ENCODE results near the gene GGCT. TPM values are rescaled to one million over a fixed set of nuclear protein-coding genes. Genes with fewer than 3 reads are reported as not detected.
A peak's percentile ranks its signal among the peaks of the same experiment; 100 is the strongest.

Gene GGCT
- total RNA-seq, 1 experiment from 2014 or later: 52.2 TPM

GRCh38 chr7:30503274-30504212 lies 1.1 kb downstream of the GGCT start:
- Histone ChIP-seq H3K4me1 (ENCODE audit: control insufficient read depth, insufficient read depth, low read length) (peaks cover 15% of the 10 kb centered on the region; the same call in 1 of the 2 replicates), H3K9me3 (ENCODE audit: control insufficient read depth, insufficient read depth, low read depth, low read length) (no peaks in the 10 kb centered on the region), H3K4me3 (ENCODE audit: low read depth in 2 of 2, low read length in 2 of 2) (peak overlapping the region; percentile 89 to 94), H3K27ac (ENCODE audit: low read length) (peak overlapping the region; percentile 87), H3K36me3 (ENCODE audit: control insufficient read depth, insufficient read depth, low read length) (no peaks in the 10 kb centered on the region), H3K27me3 (ENCODE audit: control insufficient read depth, insufficient read depth, low read length) (no peaks in the 10 kb centered on the region)
- DNase-seq (ENCODE audit: low read depth, low spot score): no peak
- ChIA-PET CTCF (interaction anchor here (0.6 kb wide), 3 partner anchors 9 to 619 kb away, joined by 4 to 8 read pairs (median 4); no protein-coding TSS in a partner anchor), POLR2A (interaction anchor here (0.6 to 0.7 kb wide), 4 partner anchors 71 to 247 kb away, joined by 10 to 19 read pairs (median 14); no protein-coding TSS in a partner anchor)
- no peak for ATAC-seq
- intact Hi-C loops (cut with micrococcal nuclease; ENCODE audit: unreplicated experiment): no loop called here
- TF ChIP-seq REST (IDR thresholded peaks at IDR 0.05; ENCODE audit: insufficient read depth in 1 of 2, low read depth in 2 of 2, low read length in 1 of 2) (no peak), SIN3A (IDR thresholded peaks at IDR 0.05; ENCODE audit: borderline replicate concordance, insufficient read depth, low read depth, low read length) (no peak), POLR2AphosphoS5 (IDR thresholded peaks at IDR 0.05; ENCODE audit: low read depth, low read length) (no peak), TCF7L2 (IDR thresholded peaks at IDR 0.05; ENCODE audit: low read depth, low read length) (no peak), CTCF (IDR thresholded peaks at IDR 0.05) (no peak)
- BruUV-seq (replicated peaks): TSS peak; percentile 76
- in situ Hi-C loops (cut with HindIII; ENCODE audit: low pct_unique_long_range_greater_than_20kb, low sequenced_read_pairs): no loop called here

GRCh38 chr7:30502470-30503251 lies 2.0 kb downstream of the GGCT start:
- H3K27ac ChIP-seq (ENCODE audit: low read length): peak overlapping the region; percentile 40; the same call in 1 of the 2 replicates
- peaks cover 3% of the 10 kb centered on the region; the same call in 1 of the 2 replicates for H3K36me3 ChIP-seq (ENCODE audit: control insufficient read depth, insufficient read depth, low read length)
- no peak for ATAC-seq
- intact Hi-C loops (cut with micrococcal nuclease; ENCODE audit: unreplicated experiment): no loop called here
- no TSS peak for BruUV-seq (replicated peaks)
- ChIA-PET POLR2A (no interaction called here), CTCF (interaction anchor here (0.6 kb wide), 1 partner anchor 10 kb away, joined by 4 read pairs; no protein-coding TSS in a partner anchor)
- no peak for DNase-seq (ENCODE audit: low read depth, low spot score)
- no peaks in the 10 kb centered on the region for H3K27me3 ChIP-seq (ENCODE audit: control insufficient read depth, insufficient read depth, low read length)
- no peak for TF ChIP-seq TCF7L2 (IDR thresholded peaks at IDR 0.05; ENCODE audit: low read depth, low read length)
- no peaks in the 10 kb centered on the region for H3K9me3 ChIP-seq (ENCODE audit: control insufficient read depth, insufficient read depth, low read depth, low read length)
- in situ Hi-C loops (cut with HindIII; ENCODE audit: low pct_unique_long_range_greater_than_20kb, low sequenced_read_pairs): no loop called here
- H3K4me3 ChIP-seq (ENCODE audit: low read depth in 2 of 2, low read length in 2 of 2): no peak overlapping the region
- peaks cover 15% of the 10 kb centered on the region; the same call in 1 of the 2 replicates for H3K4me1 ChIP-seq (ENCODE audit: control insufficient read depth, insufficient read depth, low read length)

Measured in Panc1 (cell line).